AG09309 (cell line): ENCODE results near the gene ELP1.
"Not testable (repeated sequence)": the region's sequence is repeated elsewhere in the genome, so short reads cannot be mapped to it uniquely, and the experiment has no call there.

Source experiments
- DNase-seq: peaks from one replicate; pipeline ENCODE4 v3.0.0-alpha.2; 2010; ENCODE audit warnings: low read depth
- H3K4me3 ChIP-seq: 2 replicates; pipeline ENCODE4 v1.5.1; 2011; ENCODE audit warnings: mild to moderate bottlenecking, low read depth, low read length, moderate library complexity; ENCODE audit not compliant: control insufficient read depth
- CTCF ChIP-seq: IDR thresholded peaks from 2 replicates; pipeline ENCODE4 v1.5.1; 2011; ENCODE audit warnings: mild to moderate bottlenecking, low read depth, low read length, inconsistent platforms; ENCODE audit not compliant: insufficient read depth, control insufficient read depth; ENCODE audit errors: missing control alignments

The ELP1 gene

GRCh38 chr9:108933718-108934322, at the start of gene ELP1:
Gene ELP1, minus strand, starts transcription at chr9:108934124. Its CDS starts 2,978 bp downstream, at chr9:108931146.
- peak; percentile 44 for TF ChIP-seq CTCF
- DNase-seq, result peak; percentile 75
- H3K4me3 ChIP-seq, result peak within 1 kb of the TSS; percentile 61

- DNase-seq, result no peak
- TF ChIP-seq CTCF, result no peak
- no peak overlapping the region for H3K4me3 ChIP-seq
Observed at GRCh38 chr9:108980893-108981292, 47.0 kb upstream of the ELP1 start.

- no peak overlapping the region for H3K4me3 ChIP-seq
- no peak for TF ChIP-seq CTCF
- no peak for DNase-seq
Observed at GRCh38 chr9:108978205-108978604, 44.3 kb upstream of the ELP1 start.

- no peak overlapping the region for H3K4me3 ChIP-seq
- no peak for DNase-seq
- no peak for TF ChIP-seq CTCF
Observed at GRCh38 chr9:108973895-108974294, 40.0 kb upstream of the ELP1 start.

- TF ChIP-seq CTCF, result no peak
- H3K4me3 ChIP-seq, result no peak overlapping the region
- peak; percentile 3 for DNase-seq
Observed at GRCh38 chr9:108972626-108973209, 38.8 kb upstream of the ELP1 start.

GRCh38 chr9:108972186-108972585, 38.3 kb upstream of the ELP1 start:
- no peak for DNase-seq
- TF ChIP-seq CTCF, result no peak
- H3K4me3 ChIP-seq, result no peak overlapping the region

GRCh38 chr9:108971392-108971791, 37.5 kb upstream of the ELP1 start:
- not testable (repeated sequence) for DNase-seq, H3K4me3 ChIP-seq
